Vagina (tissue), 2 donors: ENCODE measurements around the gene C16orf95. TPM values are rescaled to one million over a fixed set of nuclear protein-coding genes. Genes with fewer than 3 reads are reported as not detected.

Experiments
- DNase-seq, 2 donors: peaks; one replicate each; pipeline ENCODE4 v3.0.0-alpha.2; 2017; ENCODE audit errors: extremely low spot score in 2 of 2
- H3K27ac ChIP-seq: fragments of 200-600 bp; sonication (generic); one replicate; pipeline ENCODE4 v1.5.1; 2019
- H3K27me3 ChIP-seq: fragments of 200-600 bp; sonication (generic); one replicate; pipeline ENCODE4 v1.5.1; 2019
- H3K36me3 ChIP-seq, 2 donors: fragments of 200-600 bp; sonication (generic); one replicate each; pipeline ENCODE4 v1.5.1; 2017 to 2019
- H3K4me1 ChIP-seq: fragments of 200-600 bp; sonication (generic); one replicate; pipeline ENCODE4 v1.5.1; 2019
- H3K4me3 ChIP-seq, 2 donors: fragments of 200-600 bp; sonication (generic); 1 replicate in 1 of 2; 2 replicates in 1 of 2; pipeline ENCODE4 v1.5.1; 2016 to 2019
- H3K9me3 ChIP-seq: fragments of 200-600 bp; sonication (generic); one replicate; pipeline ENCODE4 v1.5.1; 2019
- POLR2A ChIP-seq, 2 donors: fragments of 450-650 bp; IDR thresholded peaks; one replicate each; pipeline ENCODE4 v1.6.1; 2017; ENCODE audit warnings: antibody characterized with exemption in 2 of 2, mild to moderate bottlenecking in 2 of 2, moderate library complexity in 2 of 2
- POLR2AphosphoS5 ChIP-seq, 2 donors: sonication (generic); formaldehyde crosslinking; IDR thresholded peaks; one replicate each; pipeline ENCODE4 v1.9.0; 2017; ENCODE audit warnings: antibody characterized with exemption in 2 of 2, mild to moderate bottlenecking in 2 of 2, low read depth in 1 of 2; ENCODE audit not compliant: insufficient read depth in 1 of 2
- intact Hi-C: fragments of 100-400 bp; cut with DNase I; formaldehyde crosslinking; loops from one replicate; pipeline ENCODE4 v1.15.1; 2023
- total RNA-seq: library from RNA; depleted of rRNA; stranded (reverse); fragments of >200 nt; gene quantifications from one replicate; pipeline ENCODE4 v1.2.3, GENCODE V29; 2016
- TF ChIP-seq, protein P1 (sequence below), 3 experiments: fragments of 450-650 bp in 2 of 3; fragments of 200-600 bp in 1 of 3; sonication (generic) in 1 of 3; IDR thresholded peaks; one replicate each; pipeline ENCODE4 v1.5.1; 2017 to 2019; ENCODE audit warnings: antibody characterized with exemption in 3 of 3, mild to moderate bottlenecking in 2 of 3, moderate library complexity in 2 of 3

The C16orf95 gene
- total RNA-seq, 1 donor from 2014 or later = 1.5 TPM

DNA sequence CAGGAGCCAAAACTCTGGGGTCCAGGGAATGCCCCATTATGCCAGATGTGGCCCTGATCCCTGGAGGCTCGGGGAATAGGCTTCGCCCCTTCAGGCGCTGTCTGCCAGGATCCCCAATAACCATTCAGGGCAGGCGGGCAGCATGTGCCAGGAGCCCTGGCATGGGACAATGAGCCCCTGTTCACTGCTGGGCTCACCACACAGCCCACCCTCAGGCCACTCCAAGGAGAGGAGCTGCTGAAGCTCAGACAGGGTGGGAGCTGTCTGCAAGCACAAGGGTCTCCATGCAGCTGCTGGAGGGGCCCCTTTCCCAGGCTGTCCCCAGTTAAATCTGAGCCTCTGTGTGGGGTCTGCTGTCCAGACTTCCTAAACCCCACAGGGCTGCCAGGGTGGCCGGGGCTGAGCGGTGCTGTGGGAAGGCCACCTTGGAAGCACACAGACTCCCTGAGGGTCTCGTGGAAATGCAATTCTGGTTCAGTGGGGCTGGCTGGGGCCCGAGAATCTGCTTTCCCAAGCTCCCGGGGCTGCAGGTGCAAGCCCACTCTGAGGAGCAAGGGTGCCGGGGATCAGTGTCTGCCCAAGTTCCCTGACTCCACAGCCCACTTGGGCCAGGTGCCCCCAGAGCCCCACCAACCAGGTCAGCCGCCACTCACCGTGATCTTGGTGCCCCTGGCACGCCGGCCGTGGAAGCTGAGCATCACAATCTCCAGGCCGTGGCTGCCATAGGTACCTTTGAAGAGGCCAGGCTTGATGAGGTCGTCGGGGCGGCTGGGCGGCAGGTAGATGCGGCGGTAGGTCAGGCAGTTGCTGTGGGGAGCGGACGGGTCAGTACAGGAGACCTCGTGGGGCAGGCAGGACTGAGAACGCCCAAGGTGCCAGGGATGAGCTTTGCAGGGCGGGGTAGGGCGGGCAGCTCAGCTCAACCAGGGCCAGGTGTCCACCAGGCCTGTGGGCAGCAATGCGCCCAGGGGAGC, 17.7 kb upstream of the C16orf95 start:
- Histone ChIP-seq H3K4me3 (no peak overlapping the region), H3K27me3 (no peaks in the 10 kb centered on the region), H3K36me3 (peaks cover 4 to 76% of the 10 kb centered on the region in 2 donors), H3K9me3 (no peaks in the 10 kb centered on the region), H3K27ac (no peak overlapping the region), H3K4me1 (no peaks in the 10 kb centered on the region)
- intact Hi-C loops = no loop called here
- DNase-seq = no peak
- TF ChIP-seq, protein P1, sequence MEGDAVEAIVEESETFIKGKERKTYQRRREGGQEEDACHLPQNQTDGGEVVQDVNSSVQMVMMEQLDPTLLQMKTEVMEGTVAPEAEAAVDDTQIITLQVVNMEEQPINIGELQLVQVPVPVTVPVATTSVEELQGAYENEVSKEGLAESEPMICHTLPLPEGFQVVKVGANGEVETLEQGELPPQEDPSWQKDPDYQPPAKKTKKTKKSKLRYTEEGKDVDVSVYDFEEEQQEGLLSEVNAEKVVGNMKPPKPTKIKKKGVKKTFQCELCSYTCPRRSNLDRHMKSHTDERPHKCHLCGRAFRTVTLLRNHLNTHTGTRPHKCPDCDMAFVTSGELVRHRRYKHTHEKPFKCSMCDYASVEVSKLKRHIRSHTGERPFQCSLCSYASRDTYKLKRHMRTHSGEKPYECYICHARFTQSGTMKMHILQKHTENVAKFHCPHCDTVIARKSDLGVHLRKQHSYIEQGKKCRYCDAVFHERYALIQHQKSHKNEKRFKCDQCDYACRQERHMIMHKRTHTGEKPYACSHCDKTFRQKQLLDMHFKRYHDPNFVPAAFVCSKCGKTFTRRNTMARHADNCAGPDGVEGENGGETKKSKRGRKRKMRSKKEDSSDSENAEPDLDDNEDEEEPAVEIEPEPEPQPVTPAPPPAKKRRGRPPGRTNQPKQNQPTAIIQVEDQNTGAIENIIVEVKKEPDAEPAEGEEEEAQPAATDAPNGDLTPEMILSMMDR (IDR thresholded peaks at IDR 0.05) = no peak
- TF ChIP-seq POLR2A (IDR thresholded peaks at IDR 0.05) = no peak
- no peak for TF ChIP-seq POLR2AphosphoS5 (IDR thresholded peaks at IDR 0.05; ENCODE audit: insufficient read depth in 1 of 2, low read depth in 1 of 2)

DNA sequence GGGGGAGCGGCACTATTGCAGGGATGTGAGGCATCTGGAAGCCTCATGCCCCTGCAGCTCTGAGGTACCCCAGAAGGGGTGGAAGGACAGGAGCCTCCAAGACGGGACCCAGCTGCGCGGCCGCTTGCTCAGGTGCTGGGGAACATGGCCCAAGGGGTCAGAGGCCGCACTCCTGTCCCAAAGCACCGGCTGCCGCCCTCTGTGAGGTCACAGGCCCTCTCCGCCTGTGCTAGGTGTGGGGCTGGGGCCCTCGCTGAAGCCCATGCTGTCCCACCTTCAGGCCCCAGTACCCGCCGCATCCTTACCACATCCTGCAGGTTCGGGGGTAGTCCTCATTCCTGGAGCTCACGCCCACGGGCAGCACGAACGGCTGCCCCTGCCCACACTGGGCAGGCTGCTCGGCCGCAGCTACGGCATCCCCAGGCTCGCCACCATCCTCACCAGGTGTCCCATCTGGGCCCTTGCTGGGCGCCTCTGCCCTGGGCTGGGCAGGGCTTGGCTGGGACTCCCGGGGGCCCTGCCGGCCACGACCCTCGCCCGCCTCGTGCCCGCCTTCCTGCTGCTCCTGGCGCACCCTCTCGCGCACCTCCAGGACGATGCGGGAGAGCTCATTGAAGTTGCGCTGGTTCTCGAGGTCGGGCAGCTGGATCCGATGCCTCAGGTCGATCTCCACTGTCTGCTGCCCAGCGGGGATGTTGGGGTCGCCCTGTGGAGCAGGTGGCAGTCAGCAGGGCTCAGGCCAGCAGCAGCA, 16.6 kb upstream of the C16orf95 start:
- H3K36me3 ChIP-seq = peaks cover 4 to 72% of the 10 kb centered on the region in 2 donors
- no peak for DNase-seq
- no peaks in the 10 kb centered on the region for H3K4me1 ChIP-seq
- no peak overlapping the region for H3K27ac ChIP-seq
- no peak overlapping the region for H3K4me3 ChIP-seq
- TF ChIP-seq, protein P1 (IDR thresholded peaks at IDR 0.05) = no peak
- TF ChIP-seq POLR2A (IDR thresholded peaks at IDR 0.05) (no peak), POLR2AphosphoS5 (IDR thresholded peaks at IDR 0.05; ENCODE audit: insufficient read depth in 1 of 2, low read depth in 1 of 2) (no peak)
- intact Hi-C loops = no loop called here
- H3K9me3 ChIP-seq = no peaks in the 10 kb centered on the region
- no peaks in the 10 kb centered on the region for H3K27me3 ChIP-seq

DNA sequence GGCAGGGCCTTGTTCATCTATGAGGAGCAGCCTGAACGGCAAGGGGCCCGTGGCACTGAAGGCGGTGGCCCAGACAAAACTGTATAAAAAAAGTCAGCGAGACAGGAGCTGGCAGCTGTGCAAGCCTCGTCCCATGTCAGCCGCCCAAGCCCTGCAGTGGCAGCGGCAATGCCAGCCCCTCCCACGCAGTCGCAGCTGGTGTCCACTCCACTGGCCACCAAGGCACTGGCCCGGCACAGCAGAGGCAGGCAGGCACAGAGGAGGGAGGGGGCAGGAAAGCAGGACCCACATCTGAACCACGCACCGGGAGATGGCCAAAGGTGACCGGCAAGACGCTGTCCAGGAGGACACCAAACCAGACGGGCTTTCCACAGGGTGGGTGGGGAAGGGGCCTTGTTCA, 15.9 kb upstream of the C16orf95 start:
- Histone ChIP-seq H3K4me3 (no peak overlapping the region), H3K36me3 (peaks cover 4 to 72% of the 10 kb centered on the region in 2 donors), H3K4me1 (no peaks in the 10 kb centered on the region), H3K9me3 (no peaks in the 10 kb centered on the region), H3K27ac (no peak overlapping the region), H3K27me3 (no peaks in the 10 kb centered on the region)
- no peak for TF ChIP-seq POLR2AphosphoS5 (IDR thresholded peaks at IDR 0.05; ENCODE audit: insufficient read depth in 1 of 2, low read depth in 1 of 2)
- TF ChIP-seq, protein P1 (IDR thresholded peaks at IDR 0.05) = no peak
- intact Hi-C loops = no loop called here
- no peak for DNase-seq

DNA sequence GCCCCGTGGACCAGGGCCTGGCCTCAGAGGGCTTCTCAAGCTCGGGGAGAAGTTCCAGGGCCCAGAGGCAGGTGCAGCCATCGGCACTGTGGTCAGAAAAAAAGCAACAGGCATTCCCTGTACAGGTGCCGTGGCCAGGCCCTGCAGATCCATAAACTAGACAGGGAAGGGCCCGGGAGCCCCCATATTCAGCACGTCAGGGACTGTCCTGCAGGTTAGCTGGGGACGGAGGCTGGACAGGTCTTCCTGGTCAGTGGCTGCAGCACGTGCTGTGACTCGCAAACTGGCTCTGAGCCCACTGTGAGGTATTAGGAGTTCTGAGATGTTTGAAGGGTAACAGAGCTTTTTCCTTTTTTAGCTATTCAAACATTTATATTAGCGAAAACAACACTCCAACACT, 15.0 kb upstream of the C16orf95 start:
- intact Hi-C loops = no loop called here
- TF ChIP-seq, protein P1 (IDR thresholded peaks at IDR 0.05) = no peak
- TF ChIP-seq POLR2A (IDR thresholded peaks at IDR 0.05) (no peak), POLR2AphosphoS5 (IDR thresholded peaks at IDR 0.05; ENCODE audit: insufficient read depth in 1 of 2, low read depth in 1 of 2) (no peak)
- no peak overlapping the region for H3K4me3 ChIP-seq
- peaks cover 4 to 74% of the 10 kb centered on the region in 2 donors for H3K36me3 ChIP-seq
- H3K4me1 ChIP-seq = no peaks in the 10 kb centered on the region
- DNase-seq = no peak
- H3K27me3 ChIP-seq = no peaks in the 10 kb centered on the region
- H3K9me3 ChIP-seq = no peaks in the 10 kb centered on the region
- no peak overlapping the region for H3K27ac ChIP-seq
